ENCODE measurements around the gene ACTN1.

Gene ACTN1

GRCh38 chr14:68916358-68916941 lies 62.7 kb downstream of the ACTN1 start:
- DNase-seq (ENCODE audit: low read depth, low spot score) = no peak

- no peak for DNase-seq (ENCODE audit: low read depth, low spot score)
Observed at GRCh38 chr14:68913516-68913915, 65.6 kb downstream of the ACTN1 start.

- DNase-seq (ENCODE audit: low read depth, low spot score) = peak; percentile 57
Observed at GRCh38 chr14:68911594-68912227, 67.4 kb downstream of the ACTN1 start.

GRCh38 chr14:68910540-68910939 lies 68.6 kb downstream of the ACTN1 start:
- no peak for DNase-seq (ENCODE audit: low read depth, low spot score)

- no peak for DNase-seq (ENCODE audit: low read depth, low spot score)
Observed at GRCh38 chr14:68908803-68909202, 70.3 kb downstream of the ACTN1 start.

GRCh38 chr14:68908201-68908600 lies 70.9 kb downstream of the ACTN1 start:
- no peak for DNase-seq (ENCODE audit: low read depth, low spot score)

- no peak for DNase-seq (ENCODE audit: low read depth, low spot score)
Observed at GRCh38 chr14:68906439-68906838, 72.7 kb downstream of the ACTN1 start.

GRCh38 chr14:68905107-68905895 lies 73.8 kb downstream of the ACTN1 start:
- no peak for DNase-seq (ENCODE audit: low read depth, low spot score)

- DNase-seq (ENCODE audit: low read depth, low spot score) = no peak
Observed at GRCh38 chr14:68902357-68902756, 76.7 kb downstream of the ACTN1 start.

- no peak for DNase-seq (ENCODE audit: low read depth, low spot score)
Observed at GRCh38 chr14:68899033-68899603, 80.0 kb downstream of the ACTN1 start.

GRCh38 chr14:68898248-68899032 lies 80.7 kb downstream of the ACTN1 start:
- no peak for DNase-seq (ENCODE audit: low read depth, low spot score)

- no peak for DNase-seq (ENCODE audit: low read depth, low spot score)
Observed at GRCh38 chr14:68897559-68898155, 81.4 kb downstream of the ACTN1 start.

GRCh38 chr14:68896132-68896531 lies 83.0 kb downstream of the ACTN1 start:
- DNase-seq (ENCODE audit: low read depth, low spot score) = no peak

GRCh38 chr14:68894802-68895703 lies 84.0 kb downstream of the ACTN1 start:
- DNase-seq (ENCODE audit: low read depth, low spot score) = no peak

- no peak for DNase-seq (ENCODE audit: low read depth, low spot score)
Observed at GRCh38 chr14:68894123-68894522, 85.0 kb downstream of the ACTN1 start.

- no peak for DNase-seq (ENCODE audit: low read depth, low spot score)
Observed at GRCh38 chr14:68893566-68893965, 85.5 kb downstream of the ACTN1 start.

- no peak for DNase-seq (ENCODE audit: low read depth, low spot score)
Observed at GRCh38 chr14:68892961-68893360, 86.1 kb downstream of the ACTN1 start.

- no peak for DNase-seq (ENCODE audit: low read depth, low spot score)
Observed at GRCh38 chr14:68891851-68892660, 87.0 kb downstream of the ACTN1 start.

GRCh38 chr14:68890173-68890931 lies 88.8 kb downstream of the ACTN1 start:
- DNase-seq (ENCODE audit: low read depth, low spot score) = no peak
